Right lung (tissue), 5 donors: ENCODE data around the gene LRRFIP1. TPM values are rescaled to one million over a fixed set of nuclear protein-coding genes. Genes with fewer than 3 reads are reported as not detected.

ENCODE experiments used
- DNase-seq, 2 donors: peaks; one replicate each; pipeline ENCODE4 v3.0.0-alpha.2; 2013
- polyA plus RNA-seq, 5 donors: library from polyadenylated mRNA; unstranded; fragments of 120-200 nt; gene quantifications; one replicate each; pipeline versions ENCODE4 v1.2.1 to v1.2.3, GENCODE V29; 2013; ENCODE audit warnings: inconsistent platforms in 1 of 5, low replicate concordance in 1 of 5; ENCODE audit not compliant: insufficient read length in 5 of 5, insufficient read depth in 1 of 5

LRRFIP1 gene
- polyA plus RNA-seq, 5 donors, result 88.5 to 129 (median 119) TPM

GRCh38 chr2:237638176-237638575 lies 10.8 kb downstream of the LRRFIP1 start:
- DNase-seq, result no peak

- no peak for DNase-seq
Measured at GRCh38 chr2:237639052-237639835, 11.9 kb downstream of the LRRFIP1 start.

- no peak for DNase-seq
Measured at GRCh38 chr2:237639836-237640220, 12.4 kb downstream of the LRRFIP1 start.

- DNase-seq, result no peak
Measured at GRCh38 chr2:237640493-237640998, 13.2 kb downstream of the LRRFIP1 start.

- DNase-seq, result no peak
Measured at GRCh38 chr2:237642038-237642734, 14.8 kb downstream of the LRRFIP1 start.

GRCh38 chr2:237643066-237643465 lies 15.7 kb downstream of the LRRFIP1 start:
- no peak for DNase-seq

GRCh38 chr2:237643582-237644380 lies 16.4 kb downstream of the LRRFIP1 start:
- no peak for DNase-seq

- no peak for DNase-seq
Measured at GRCh38 chr2:237644381-237644703, 17.0 kb downstream of the LRRFIP1 start.

GRCh38 chr2:237645261-237645660 lies 17.9 kb downstream of the LRRFIP1 start:
- no peak for DNase-seq

- DNase-seq, result no peak
Measured at GRCh38 chr2:237647176-237648015, 20.0 kb downstream of the LRRFIP1 start.

GRCh38 chr2:237648016-237648381 lies 20.6 kb downstream of the LRRFIP1 start:
- DNase-seq, result no peak

- no peak for DNase-seq
Measured at GRCh38 chr2:237649541-237650454, 22.4 kb downstream of the LRRFIP1 start.

- no peak for DNase-seq
Measured at GRCh38 chr2:237650455-237650850, 23.1 kb downstream of the LRRFIP1 start.

- no peak for DNase-seq
Measured at GRCh38 chr2:237651761-237652160, 24.4 kb downstream of the LRRFIP1 start.

- no peak for DNase-seq
Measured at GRCh38 chr2:237652181-237652580, 24.8 kb downstream of the LRRFIP1 start.

GRCh38 chr2:237652854-237653253 lies 25.5 kb downstream of the LRRFIP1 start:
- DNase-seq, result no peak

- no peak for DNase-seq
Measured at GRCh38 chr2:237653776-237654558, 26.6 kb downstream of the LRRFIP1 start.

- DNase-seq, result no peak
Measured at GRCh38 chr2:237657063-237657462, 29.7 kb downstream of the LRRFIP1 start.

GRCh38 chr2:237660381-237660900 lies 33.1 kb downstream of the LRRFIP1 start:
- DNase-seq, result no peak
